GM20431 (cell line): ENCODE results near the gene TLCD3B.

Source experiments
- in situ Hi-C: fragments of 300-500 bp; cut with MseI, MboI; formaldehyde crosslinking; loops from one replicate; pipeline ENCODE4 v1.15.0; 2020; ENCODE audit warnings: low sequenced_read_pairs; ENCODE audit not compliant: unreplicated experiment

Gene TLCD3B

DNA sequence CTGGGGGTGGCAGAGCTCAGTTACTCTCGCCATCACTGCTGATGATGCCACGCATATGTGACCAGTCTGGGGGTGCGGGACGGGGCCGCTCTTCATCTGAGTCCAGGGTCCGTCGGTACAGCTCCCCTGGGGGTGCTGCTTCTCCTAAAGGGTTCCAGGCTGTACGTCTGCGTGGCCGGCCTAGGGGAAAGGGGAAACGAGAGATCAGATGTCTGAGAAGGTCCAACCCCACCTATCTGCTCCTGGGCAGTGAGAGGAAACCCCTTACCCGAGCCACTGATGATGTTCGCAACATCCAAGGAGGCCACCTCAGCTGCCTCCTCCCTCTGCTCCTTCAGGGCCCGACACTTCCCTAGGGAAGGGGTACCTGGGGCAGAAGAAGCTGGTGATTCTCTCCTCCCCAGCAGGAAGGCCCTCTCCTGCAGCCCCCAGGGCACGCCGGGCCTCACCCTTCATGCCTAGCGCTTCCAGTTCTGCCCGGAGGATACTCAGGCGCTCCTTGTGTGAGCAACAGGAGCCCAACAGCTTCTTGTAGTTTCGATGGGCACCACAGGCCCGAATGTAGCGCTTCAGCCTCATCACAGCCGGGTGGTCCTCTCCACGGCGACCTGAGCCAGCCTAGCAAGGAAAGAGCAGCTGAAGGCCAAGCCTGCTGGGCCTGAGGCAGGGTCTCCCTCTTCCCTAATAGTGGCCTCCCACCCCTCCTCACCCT, 37.7 kb downstream of the TLCD3B start:
- in situ Hi-C loops, result no loop called here

DNA sequence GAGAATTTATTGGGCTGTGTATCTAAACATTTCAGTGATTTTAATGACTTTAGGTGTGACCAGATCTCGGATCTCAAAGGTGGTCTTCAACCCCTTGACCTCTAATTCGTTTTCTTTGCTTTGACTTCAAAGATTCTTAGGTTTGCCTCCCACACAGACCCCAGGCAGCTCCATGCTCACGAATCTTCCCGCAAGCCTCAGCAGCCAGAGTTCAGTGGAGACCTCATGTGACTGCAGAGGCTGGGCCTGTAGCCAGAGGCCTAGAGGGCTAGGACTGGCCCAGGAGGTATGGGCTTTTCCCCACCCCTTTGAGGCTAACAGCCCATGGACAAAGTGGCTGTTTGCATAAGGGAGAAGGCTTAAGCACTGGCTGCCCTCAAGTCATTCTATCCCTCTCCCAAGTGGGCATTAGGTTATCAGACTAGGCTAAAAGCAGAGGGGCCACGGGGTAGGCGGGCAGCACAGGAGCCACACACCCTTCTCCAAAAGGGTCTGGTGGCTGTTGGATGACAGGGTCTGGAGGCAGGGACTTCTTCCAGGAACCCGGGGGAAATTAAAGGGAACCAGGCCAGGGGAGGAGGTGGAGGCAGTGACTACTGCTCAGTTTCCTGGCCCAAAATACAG, 38.6 kb downstream of the TLCD3B start:
- in situ Hi-C loops, result no loop called here

DNA sequence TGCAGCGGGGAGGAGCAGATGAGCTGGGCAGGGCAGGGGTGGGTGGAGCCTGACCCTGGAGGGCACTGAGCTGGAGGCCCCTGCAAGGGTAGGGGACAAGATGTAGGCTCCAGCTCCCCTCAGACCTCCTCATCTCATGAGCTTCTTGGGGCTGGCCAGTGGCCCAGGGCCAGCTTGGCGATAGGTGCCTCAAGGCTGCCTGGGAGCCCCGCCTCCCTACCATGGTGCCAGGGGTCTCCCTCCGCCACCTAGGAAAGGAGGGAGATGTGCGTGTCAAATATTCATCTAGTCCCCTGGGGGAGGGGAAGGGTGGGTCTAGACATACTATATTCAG, 39.5 kb downstream of the TLCD3B start:
- in situ Hi-C loops, result no loop called here

DNA sequence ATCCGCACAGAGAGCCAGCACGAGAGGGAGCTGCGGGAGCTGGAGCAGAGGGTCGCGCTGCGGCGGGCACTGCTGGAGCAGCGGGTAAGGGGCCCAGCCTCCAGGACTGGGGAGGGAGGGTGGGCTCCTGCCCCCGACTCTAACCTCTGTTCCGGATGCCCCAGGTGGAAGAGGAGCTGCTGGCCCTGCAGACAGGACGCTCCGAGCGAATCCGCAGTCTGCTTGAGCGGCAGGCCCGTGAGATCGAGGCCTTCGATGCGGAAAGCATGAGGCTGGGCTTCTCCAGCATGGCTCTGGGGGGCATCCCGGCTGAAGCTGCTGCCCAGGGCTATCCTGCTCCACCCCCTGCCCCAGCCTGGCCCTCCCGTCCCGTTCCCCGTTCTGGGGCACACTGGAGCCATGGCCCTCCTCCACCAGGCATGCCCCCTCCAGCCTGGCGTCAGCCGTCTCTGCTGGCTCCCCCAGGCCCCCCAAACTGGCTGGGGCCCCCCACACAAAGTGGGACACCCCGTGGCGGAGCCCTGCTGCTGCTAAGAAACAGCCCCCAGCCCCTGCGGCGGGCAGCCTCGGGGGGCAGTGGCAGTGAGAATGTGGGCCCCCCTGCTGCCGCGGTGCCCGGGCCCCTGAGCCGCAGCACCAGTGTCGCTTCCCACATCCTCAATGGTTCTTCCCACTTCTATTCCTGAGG, 40.0 kb downstream of the TLCD3B start:
- in situ Hi-C loops, result no loop called here

DNA sequence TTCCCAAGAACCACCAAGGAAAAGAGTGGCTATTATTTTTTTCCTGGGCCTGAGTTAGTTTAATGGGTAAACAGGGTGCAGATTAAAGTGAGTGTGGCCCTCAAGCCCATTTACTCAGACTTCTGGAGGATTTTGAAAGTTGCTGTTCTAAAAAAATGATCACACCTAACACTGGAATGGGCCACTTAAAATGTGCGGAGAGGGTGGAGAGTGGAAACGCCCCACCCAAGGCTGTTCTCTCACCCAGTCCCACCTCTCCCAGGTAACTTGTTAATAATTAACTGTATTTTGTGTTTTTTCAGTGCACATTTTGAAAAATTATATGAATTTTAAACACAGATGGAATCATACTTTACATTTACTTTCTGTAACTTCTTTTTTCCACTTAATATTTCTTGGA, 41.0 kb downstream of the TLCD3B start:
- in situ Hi-C loops, result no loop called here

DNA sequence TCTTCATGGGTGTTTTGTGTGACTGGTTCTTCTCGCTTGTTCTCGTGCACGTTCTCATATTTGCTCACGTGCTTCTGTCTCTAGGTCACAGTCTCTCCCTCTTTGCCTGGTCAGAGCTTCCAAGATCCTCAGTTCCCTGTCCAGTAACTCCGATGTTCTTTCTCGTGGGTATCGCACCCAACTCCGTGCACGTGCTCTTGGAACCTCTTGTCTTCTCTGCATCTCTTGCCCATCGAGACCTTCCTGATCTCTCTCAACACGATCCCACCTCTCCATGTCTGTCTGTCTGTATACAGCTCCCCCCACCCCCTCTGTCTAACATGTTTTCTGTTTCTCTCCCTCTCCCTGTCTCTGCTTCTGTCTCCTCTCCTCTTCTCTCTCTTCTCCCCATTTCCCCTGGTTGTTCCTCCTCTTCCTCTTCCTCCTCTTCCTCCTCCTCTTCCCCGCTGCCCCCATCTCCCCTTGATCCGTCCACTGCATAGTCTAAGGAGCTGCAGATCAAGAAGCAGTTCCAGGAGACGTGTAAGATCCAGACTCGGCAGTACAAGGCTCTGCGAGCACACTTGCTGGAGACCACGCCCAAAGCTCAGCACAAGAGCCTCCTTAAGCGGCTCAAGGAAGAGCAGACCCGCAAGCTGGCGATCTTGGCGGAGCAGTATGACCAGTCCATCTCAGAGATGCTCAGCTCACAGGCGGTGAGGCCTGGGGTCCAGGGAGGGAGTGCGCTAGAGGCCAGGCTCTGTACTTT, 41.8 kb downstream of the TLCD3B start:
- in situ Hi-C loops, result no loop called here

DNA sequence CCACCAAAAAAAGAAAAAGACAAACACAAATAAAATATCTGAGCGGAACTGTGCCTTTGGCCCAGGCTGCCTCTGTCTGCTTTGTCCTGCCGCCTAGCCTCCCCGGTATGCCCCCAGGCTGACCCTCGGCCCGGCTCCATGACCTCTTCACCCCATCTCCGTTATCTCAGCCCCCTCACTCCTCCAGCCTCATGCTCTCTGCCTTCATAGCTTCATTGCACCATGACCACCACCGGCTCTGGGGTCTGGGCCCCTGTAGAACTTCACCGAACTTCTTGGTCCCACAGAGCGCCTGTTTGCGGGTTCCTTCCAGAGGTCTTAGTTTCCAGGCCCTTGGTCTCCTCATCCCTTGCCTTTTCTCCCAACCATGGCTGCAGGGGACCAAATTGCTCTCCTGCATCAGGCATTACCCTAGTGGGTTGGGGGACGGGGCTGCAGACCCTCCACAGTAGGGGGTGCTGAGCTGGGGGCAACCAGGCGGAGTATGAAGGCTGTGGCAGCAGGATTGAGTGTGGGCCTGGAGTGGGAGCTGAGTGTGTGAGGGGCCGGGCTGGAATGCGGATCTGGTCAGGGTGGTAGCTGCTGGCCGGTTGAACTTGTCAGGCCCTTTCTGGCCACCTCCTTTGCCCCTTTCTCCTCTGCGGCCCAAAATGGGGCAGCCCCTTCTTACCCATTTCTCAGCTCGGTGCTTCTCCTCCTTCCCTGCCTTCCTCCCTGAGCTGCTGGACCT, 42.6 kb downstream of the TLCD3B start:
- in situ Hi-C loops, result no loop called here

DNA sequence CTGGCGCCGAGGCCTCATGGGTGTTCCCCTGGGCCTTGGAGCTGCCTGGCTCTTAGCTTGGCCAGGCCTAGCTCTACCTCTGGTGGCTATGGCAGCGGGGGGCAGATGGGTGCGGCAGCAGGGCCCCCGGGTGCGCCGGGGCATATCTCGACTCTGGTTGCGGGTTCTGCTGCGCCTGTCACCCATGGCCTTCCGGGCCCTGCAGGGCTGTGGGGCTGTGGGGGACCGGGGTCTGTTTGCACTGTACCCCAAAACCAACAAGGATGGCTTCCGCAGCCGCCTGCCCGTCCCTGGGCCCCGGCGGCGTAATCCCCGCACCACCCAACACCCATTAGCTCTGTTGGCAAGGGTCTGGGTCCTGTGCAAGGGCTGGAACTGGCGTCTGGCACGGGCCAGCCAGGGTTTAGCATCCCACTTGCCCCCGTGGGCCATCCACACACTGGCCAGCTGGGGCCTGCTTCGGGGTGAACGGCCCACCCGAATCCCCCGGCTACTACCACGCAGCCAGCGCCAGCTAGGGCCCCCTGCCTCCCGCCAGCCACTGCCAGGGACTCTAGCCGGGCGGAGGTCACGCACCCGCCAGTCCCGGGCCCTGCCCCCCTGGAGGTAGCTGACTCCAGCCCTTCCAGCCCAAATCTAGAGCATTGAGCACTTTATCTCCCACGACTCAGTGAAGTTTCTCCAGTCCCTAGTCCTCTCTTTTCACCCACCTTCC, 43.5 kb downstream of the TLCD3B start:
- in situ Hi-C loops, result no loop called here

DNA sequence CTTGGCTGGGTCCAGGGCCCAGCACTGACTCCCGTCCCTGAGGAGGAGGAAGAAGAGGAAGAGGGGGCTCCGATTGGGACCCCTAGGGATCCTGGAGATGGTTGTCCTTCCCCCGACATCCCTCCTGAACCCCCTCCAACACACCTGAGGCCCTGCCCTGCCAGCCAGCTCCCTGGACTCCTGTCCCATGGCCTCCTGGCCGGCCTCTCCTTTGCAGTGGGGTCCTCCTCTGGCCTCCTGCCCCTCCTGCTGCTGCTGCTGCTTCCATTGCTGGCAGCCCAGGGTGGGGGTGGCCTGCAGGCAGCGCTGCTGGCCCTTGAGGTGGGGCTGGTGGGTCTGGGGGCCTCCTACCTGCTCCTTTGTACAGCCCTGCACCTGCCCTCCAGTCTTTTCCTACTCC, 44.1 kb downstream of the TLCD3B start:
- in situ Hi-C loops, result no loop called here

DNA sequence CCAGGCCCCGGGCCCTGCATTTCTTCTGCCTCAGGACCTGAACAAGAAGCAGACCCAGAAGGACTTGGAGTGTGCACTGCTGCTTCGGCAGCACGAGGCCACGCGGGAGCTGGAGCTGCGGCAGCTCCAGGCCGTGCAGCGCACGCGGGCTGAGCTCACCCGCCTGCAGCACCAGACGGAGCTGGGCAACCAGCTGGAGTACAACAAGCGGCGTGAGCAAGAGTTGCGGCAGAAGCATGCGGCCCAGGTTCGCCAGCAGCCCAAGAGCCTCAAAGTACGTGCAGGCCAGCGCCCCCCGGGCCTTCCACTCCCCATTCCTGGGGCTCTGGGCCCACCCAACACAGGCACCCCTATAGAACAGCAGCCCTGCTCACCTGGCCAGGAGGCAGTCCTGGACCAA, 44.8 kb downstream of the TLCD3B start:
- in situ Hi-C loops, result no loop called here

DNA sequence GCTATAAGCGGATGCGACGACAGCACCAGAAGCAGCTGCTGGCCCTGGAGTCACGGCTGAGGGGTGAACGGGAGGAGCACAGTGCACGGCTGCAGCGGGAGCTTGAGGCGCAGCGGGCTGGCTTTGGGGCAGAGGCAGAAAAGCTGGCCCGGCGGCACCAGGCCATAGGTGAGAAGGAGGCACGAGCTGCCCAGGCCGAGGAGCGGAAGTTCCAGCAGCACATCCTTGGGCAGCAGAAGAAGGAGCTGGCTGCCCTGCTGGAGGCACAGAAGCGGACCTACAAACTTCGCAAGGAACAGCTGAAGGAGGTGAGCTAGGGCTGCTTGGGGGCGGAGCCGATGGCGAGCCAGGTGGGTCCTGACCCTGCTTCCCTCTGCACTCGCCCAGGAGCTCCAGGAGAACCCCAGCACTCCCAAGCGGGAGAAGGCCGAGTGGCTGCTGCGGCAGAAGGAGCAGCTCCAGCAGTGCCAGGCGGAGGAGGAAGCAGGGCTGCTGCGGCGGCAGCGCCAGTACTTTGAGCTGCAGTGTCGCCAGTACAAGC, 45.7 kb downstream of the TLCD3B start:
- in situ Hi-C loops, result no loop called here

DNA sequence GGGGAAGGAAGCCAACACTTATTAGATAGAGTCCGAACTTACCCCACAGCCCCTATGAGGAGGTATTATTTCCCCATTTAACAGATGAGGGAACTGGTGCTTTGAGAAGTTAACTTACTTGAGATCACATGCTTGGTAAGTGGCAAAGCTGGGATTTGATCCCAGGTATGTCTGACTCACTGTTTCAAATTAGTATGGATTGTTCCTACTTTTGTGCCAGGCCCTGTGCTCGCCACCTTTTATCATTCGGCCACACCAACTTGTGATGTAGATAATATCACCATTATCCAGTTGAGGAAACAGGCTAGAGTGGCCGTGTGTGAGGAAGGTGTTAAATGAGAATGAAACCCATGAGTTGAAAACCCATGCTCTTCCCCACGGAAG, 46.3 kb downstream of the TLCD3B start:
- in situ Hi-C loops, result no loop called here

DNA sequence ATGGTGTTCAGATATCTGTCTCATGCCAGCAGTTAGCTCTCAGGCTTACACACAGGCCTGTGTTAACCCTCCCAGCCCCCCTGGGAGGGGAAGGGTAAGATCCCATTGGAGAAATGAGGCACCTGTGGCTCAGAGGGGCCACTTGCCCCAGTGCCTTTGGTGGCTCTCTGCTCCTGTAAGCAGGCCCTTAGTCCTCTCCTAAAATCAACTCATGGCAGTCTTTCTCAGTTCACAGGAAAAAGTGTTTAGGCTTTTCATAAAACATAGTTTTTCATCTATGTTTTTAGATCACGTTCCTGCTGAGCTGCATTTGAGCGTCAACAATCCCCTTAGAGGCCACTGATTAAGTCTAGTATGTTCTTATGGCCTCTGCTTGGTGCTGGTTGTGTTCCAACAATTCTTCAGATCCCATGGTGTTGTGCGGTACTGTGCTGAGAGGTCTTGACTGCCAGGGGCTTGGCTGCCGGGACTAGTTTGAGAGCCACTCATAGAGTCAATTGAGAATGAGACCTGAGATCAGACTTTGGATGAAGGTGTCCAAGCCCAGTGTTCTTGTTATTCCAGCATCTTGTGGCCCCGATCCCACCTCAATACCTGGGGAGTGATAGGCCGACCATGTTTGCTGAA, 46.8 kb downstream of the TLCD3B start:
- in situ Hi-C loops, result no loop called here

DNA sequence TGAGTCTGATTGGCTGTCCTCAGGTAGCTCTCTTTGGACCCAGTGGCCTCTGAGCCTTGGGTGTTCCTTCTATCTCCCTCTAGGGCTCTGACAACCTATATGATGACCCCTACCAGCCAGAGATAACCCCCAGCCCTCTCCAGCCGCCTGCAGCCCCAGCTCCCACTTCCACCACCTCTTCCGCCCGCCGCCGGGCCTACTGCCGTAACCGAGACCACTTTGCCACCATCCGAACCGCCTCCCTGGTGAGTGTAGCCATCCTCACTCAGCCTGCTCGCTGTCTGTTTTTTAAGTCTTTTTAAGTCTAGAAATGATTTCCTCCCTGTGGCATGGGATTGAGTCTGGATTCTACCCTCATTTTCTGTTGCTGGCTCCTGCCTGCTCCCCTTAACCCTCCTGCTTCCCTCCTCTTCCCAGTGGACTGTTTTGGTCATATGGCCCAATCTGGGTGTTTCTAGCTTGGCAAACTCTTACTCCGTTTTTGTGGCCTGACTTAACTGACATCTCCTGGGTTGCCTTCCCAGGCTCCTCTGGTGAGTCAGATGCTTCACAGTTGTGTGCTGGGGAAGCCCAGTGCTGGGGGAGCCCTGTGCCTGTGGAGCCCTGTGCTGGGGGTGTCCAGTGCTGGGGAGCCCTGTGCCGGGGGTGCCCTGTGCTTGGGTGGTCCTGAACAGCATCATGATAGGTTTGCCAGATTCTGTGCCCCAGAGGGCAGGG, 47.5 kb downstream of the TLCD3B start:
- in situ Hi-C loops, result no loop called here

DNA sequence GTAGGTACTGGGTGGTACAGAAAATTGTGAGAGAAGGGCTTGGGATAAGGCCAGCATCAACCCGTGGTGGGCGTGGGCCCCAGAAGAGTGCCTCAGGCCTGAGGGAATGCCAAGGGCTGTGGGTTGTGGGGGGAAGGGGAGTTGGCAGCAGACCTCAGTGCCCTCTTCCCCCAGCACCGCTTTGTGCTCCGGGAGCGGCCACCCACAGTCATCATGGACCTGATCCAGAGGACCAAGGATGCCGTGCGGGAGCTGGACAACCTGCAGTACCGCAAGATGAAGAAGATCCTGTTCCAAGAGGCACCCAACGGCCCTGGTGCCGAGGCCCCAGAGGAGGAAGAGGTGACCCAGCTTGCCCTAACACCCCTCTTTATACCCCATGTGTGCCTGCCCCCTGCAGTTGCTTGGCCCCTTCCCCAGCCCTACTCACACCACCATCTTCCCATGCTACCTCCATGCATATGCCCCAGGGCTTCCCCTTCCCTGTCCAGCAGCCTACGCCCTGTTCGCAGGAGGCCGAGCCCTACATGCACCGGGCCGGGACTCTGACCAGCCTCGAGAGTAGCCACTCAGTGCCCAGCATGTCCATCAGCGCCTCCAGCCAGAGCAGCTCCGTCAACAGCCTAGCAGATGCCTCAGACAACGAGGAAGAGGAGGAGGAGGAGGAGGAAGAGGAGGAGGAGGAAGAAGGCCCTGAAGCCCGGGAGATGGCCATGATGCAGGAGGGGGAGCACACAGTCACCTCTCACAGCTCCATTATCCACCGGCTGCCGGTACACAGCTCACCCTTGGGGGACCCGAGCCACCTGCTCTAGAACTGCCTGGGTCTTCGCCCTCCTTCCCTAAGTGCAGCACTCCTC, 48.3 kb downstream of the TLCD3B start:
- in situ Hi-C loops, result no loop called here

DNA sequence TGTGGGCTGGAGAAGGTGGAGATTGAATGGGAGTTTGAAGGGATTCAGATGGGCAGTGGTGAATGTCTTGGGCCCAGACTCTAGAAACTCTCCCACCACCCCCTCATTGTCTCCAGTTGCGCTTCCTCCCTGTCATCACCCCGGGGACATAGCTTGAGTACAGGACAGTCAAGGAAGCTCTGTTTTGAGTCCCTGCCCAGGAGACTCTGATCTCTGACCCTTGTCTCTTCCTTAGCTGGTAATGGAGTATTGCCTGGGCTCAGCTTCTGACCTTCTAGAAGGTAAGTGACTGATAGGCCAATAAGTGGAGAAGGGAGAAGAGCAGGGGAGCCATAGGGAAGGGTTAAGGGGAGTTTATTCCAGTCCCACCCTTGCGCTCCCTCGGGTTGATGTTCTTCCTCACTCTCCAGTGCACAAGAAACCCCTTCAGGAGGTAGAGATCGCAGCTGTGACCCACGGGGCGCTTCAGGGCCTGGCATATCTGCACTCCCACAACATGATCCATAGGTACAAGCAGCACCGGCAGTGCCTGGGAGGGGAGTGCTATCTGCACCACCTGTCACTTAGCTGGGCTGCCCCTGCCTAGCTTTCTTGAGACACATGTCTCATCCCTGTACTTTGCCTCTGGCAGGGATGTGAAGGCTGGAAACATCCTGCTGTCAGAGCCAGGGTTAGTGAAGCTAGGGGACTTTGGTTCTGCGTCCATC, 52.4 kb downstream of the TLCD3B start:
- in situ Hi-C loops, result no loop called here

DNA sequence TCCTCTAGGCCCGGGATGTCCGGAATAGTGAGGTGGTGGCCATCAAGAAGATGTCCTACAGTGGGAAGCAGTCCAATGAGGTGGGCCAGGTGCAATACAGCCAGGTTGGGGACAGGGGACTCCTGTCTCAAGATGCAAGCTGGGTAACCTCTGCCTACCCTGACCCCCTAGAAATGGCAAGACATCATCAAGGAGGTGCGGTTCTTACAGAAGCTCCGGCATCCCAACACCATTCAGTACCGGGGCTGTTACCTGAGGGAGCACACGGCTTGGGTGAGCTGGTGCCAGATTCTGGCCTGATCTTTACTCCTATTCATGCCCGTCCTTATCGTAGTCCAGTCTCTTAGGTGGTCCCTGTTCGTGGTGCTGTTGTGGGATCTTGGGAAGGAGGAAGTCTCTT, 53.0 kb downstream of the TLCD3B start:
- in situ Hi-C loops, result no loop called here
